CD8-positive, alpha-beta memory T cell (primary cell): ENCODE measurements around the gene ITGA1. TPM values are rescaled to one million over a fixed set of nuclear protein-coding genes. Genes with fewer than 3 reads are reported as not detected.
"Not testable (repeated sequence)": the region's sequence is repeated elsewhere in the genome, so short reads cannot be mapped to it uniquely, and the experiment has no call there.

Source experiments
- CTCF ChIA-PET: fragments of 350-600 bp; sonication (Branson Sonifier 250); formaldehyde crosslinking; loops from one replicate; lab custom pipeline; 2021; ENCODE audit warnings: antibody characterized with exemption; lab: Charles Lee
- POLR2A ChIA-PET: fragments of 350-600 bp; sonication (Branson Sonifier 250); formaldehyde crosslinking; loops from one replicate; lab custom pipeline; 2021; ENCODE audit warnings: antibody characterized with exemption; lab: Charles Lee
- DNase-seq, 5 donors: peaks; one replicate each; pipeline versions ENCODE4 v3.0.0 to v3.0.0-alpha.2; 2020 to 2022; ENCODE audit warnings: mixed read lengths in 1 of 5
- H3K27ac ChIP-seq: one replicate; pipeline ENCODE4 v1.7.0; 2013; ENCODE audit warnings: low read depth, mild to moderate bottlenecking, low read length, moderate library complexity
- H3K27me3 ChIP-seq: 2 replicates; pipeline ENCODE4 v1.7.0; 2013; ENCODE audit warnings: low read length, mild to moderate bottlenecking; ENCODE audit not compliant: insufficient read depth, poor library complexity, severe bottlenecking
- H3K36me3 ChIP-seq: 2 replicates; pipeline ENCODE4 v1.7.0; 2013; ENCODE audit warnings: mild to moderate bottlenecking, low read length, moderate library complexity; ENCODE audit not compliant: insufficient read depth
- H3K4me1 ChIP-seq: 2 replicates; pipeline ENCODE4 v1.7.0; 2013; ENCODE audit warnings: mild to moderate bottlenecking, low read length, moderate library complexity; ENCODE audit not compliant: insufficient read depth
- H3K4me3 ChIP-seq: 2 replicates; pipeline ENCODE4 v1.7.0; 2013; ENCODE audit warnings: mild to moderate bottlenecking, low read length
- H3K9me3 ChIP-seq: 2 replicates; pipeline ENCODE4 v1.7.0; 2013; ENCODE audit warnings: mild to moderate bottlenecking, low read length
- H3K27ac Mint-ChIP-seq, 8 donors: one replicate each; pipeline ENCODE4 v1.8.0; 2020 to 2021; ENCODE audit warnings: mixed read lengths in 8 of 8, mild to moderate bottlenecking in 6 of 8, inconsistent platforms in 3 of 8, moderate library complexity in 3 of 8
- H3K27me3 Mint-ChIP-seq, 2 donors: one replicate each; pipeline ENCODE4 v1.8.0; 2020 to 2021; ENCODE audit warnings: mixed read lengths in 2 of 2, mild to moderate bottlenecking in 1 of 2, moderate library complexity in 1 of 2
- H3K36me3 Mint-ChIP-seq, 3 donors: one replicate each; pipeline ENCODE4 v1.8.0; 2020 to 2021; ENCODE audit warnings: mixed read lengths in 3 of 3, inconsistent platforms in 1 of 3, mild to moderate bottlenecking in 1 of 3
- H3K4me1 Mint-ChIP-seq, 3 donors: one replicate each; pipeline ENCODE4 v1.8.0; 2020 to 2021; ENCODE audit warnings: mixed read lengths in 3 of 3, inconsistent platforms in 1 of 3, mild to moderate bottlenecking in 1 of 3
- H3K4me3 Mint-ChIP-seq, 7 donors: one replicate each; pipeline ENCODE4 v1.8.0; 2020 to 2021; ENCODE audit warnings: mixed read lengths in 7 of 7, mild to moderate bottlenecking in 6 of 7, moderate library complexity in 4 of 7, inconsistent platforms in 2 of 7
- H3K9me3 Mint-ChIP-seq, 5 donors: one replicate each; pipeline ENCODE4 v1.8.0; 2020 to 2022; ENCODE audit warnings: mixed read lengths in 5 of 5, mild to moderate bottlenecking in 3 of 5, moderate library complexity in 2 of 5, inconsistent platforms in 1 of 5
- polyA plus RNA-seq: library from polyadenylated mRNA; unstranded; fragments of 300-500 nt; fragmentation: Illumina TruSeq; gene quantifications from one replicate; pipeline ENCODE4 v1.2.3, GENCODE V29; 2021
- total RNA-seq, 2 experiments: library from RNA; stranded (reverse); gene quantifications; one replicate each; pipeline ENCODE4 v1.2.3, GENCODE V29; 2021

Gene ITGA1
- total and polyA plus RNA-seq, 3 experiments from 2014 or later, result 16.5 to 26.3 (median 21.9) TPM

- H3K36me3 Mint-ChIP-seq, result peaks cover 0 to 21% (median 4%) of the 10 kb centered on the region in 3 donors
- H3K4me1 Mint-ChIP-seq, result peaks cover 18 to 59% (median 20%) of the 10 kb centered on the region in 3 donors
- Histone ChIP-seq H3K27ac (no peak overlapping the region), H3K9me3 (no peaks in the 10 kb centered on the region), H3K4me3 (no peak overlapping the region), H3K4me1 (peaks cover 2% of the 10 kb centered on the region), H3K36me3 (no peaks in the 10 kb centered on the region), H3K27me3 (no peaks in the 10 kb centered on the region)
- ChIA-PET POLR2A (interaction anchor here (0.6 kb wide), 1 partner anchor 9 kb away, joined by 3 read pairs; no protein-coding TSS in a partner anchor), CTCF (interaction anchor here (1.0 to 1.3 kb wide), 2 partner anchors 9 to 115 kb away, joined by 3 read pairs; no protein-coding TSS in a partner anchor)
- no peak for DNase-seq
- no peak overlapping the region for H3K27ac Mint-ChIP-seq
- no peaks in the 10 kb centered on the region for H3K9me3 Mint-ChIP-seq
- H3K27me3 Mint-ChIP-seq, result no peaks in the 10 kb centered on the region
- no peak overlapping the region for H3K4me3 Mint-ChIP-seq
These were observed 20.7 kb downstream of the ITGA1 start for GRCh38 chr5:52808316-52808901.

GRCh38 chr5:52809884-52810283 lies 22.2 kb downstream of the ITGA1 start:
- no peak overlapping the region for H3K4me3 Mint-ChIP-seq
- H3K27me3 Mint-ChIP-seq, result no peaks in the 10 kb centered on the region
- DNase-seq, result no peak
- no peaks in the 10 kb centered on the region for H3K4me1 ChIP-seq
- no peaks in the 10 kb centered on the region for H3K9me3 Mint-ChIP-seq
- ChIA-PET POLR2A (no interaction called here), CTCF (no interaction called here)
- no peaks in the 10 kb centered on the region for H3K36me3 ChIP-seq
- H3K36me3 Mint-ChIP-seq, result peaks cover 0 to 11% (median 1%) of the 10 kb centered on the region in 3 donors
- H3K4me3 ChIP-seq, result no peak overlapping the region
- no peak overlapping the region for H3K27ac ChIP-seq
- H3K27ac Mint-ChIP-seq, result no peak overlapping the region
- no peaks in the 10 kb centered on the region for H3K9me3 ChIP-seq
- no peaks in the 10 kb centered on the region for H3K27me3 ChIP-seq
- peaks cover 9 to 48% (median 10%) of the 10 kb centered on the region in 3 donors for H3K4me1 Mint-ChIP-seq

- ChIA-PET POLR2A (no interaction called here), CTCF (no interaction called here)
- no peaks in the 10 kb centered on the region for H3K36me3 ChIP-seq
- H3K9me3 ChIP-seq, result no peaks in the 10 kb centered on the region
- Mint-ChIP-seq H3K36me3 (peaks cover 0 to 5% (median 0%) of the 10 kb centered on the region in 3 donors), H3K9me3 (no peaks in the 10 kb centered on the region), H3K4me3 (no peak overlapping the region), H3K27ac (peak overlapping the region in 1 of 8 donors; percentile 48), H3K27me3 (no peaks in the 10 kb centered on the region), H3K4me1 (peaks cover 9 to 42% (median 10%) of the 10 kb centered on the region in 3 donors)
- no peaks in the 10 kb centered on the region for H3K4me1 ChIP-seq
- H3K27ac ChIP-seq, result no peak overlapping the region
- H3K27me3 ChIP-seq, result no peaks in the 10 kb centered on the region
- H3K4me3 ChIP-seq, result no peak overlapping the region
- DNase-seq, result no peak
These were observed 22.7 kb downstream of the ITGA1 start for GRCh38 chr5:52810426-52810825.

- CTCF ChIA-PET, result no interaction called here
- no peak overlapping the region for H3K27ac Mint-ChIP-seq
These were observed 23.5 kb downstream of the ITGA1 start for GRCh38 chr5:52811067-52811749.

GRCh38 chr5:52814352-52815148 lies 26.8 kb downstream of the ITGA1 start:
- no peak for DNase-seq
- CTCF ChIA-PET, result no interaction called here
- Mint-ChIP-seq H3K9me3 (no peaks in the 10 kb centered on the region), H3K36me3 (no peaks in the 10 kb centered on the region), H3K4me3 (no peak overlapping the region), H3K27ac (no peak overlapping the region), H3K4me1 (peaks cover 0 to 20% (median 5%) of the 10 kb centered on the region in 3 donors), H3K27me3 (no peaks in the 10 kb centered on the region)
- no peak overlapping the region for H3K27ac ChIP-seq
- H3K27me3 ChIP-seq, result no peaks in the 10 kb centered on the region
- H3K9me3 ChIP-seq, result no peaks in the 10 kb centered on the region
- no peaks in the 10 kb centered on the region for H3K4me1 ChIP-seq
- H3K4me3 ChIP-seq, result no peak overlapping the region
- POLR2A ChIA-PET, result no interaction called here
- no peaks in the 10 kb centered on the region for H3K36me3 ChIP-seq

More at GRCh38 chr5:52811067-52811749, 23.5 kb downstream of the ITGA1 start:
- H3K4me1 Mint-ChIP-seq, result peaks cover 3 to 34% (median 9%) of the 10 kb centered on the region in 3 donors
- no peak overlapping the region for H3K4me3 Mint-ChIP-seq
- no peak for DNase-seq
- H3K27ac ChIP-seq, result no peak overlapping the region
- no peaks in the 10 kb centered on the region for H3K9me3 ChIP-seq
- no peaks in the 10 kb centered on the region for H3K4me1 ChIP-seq
- POLR2A ChIA-PET, result no interaction called here
- no peaks in the 10 kb centered on the region for H3K36me3 ChIP-seq
- H3K36me3 Mint-ChIP-seq, result peaks cover 0 to 2% (median 0%) of the 10 kb centered on the region in 3 donors
- no peaks in the 10 kb centered on the region for H3K27me3 Mint-ChIP-seq
- H3K9me3 Mint-ChIP-seq, result no peaks in the 10 kb centered on the region
- H3K27me3 ChIP-seq, result no peaks in the 10 kb centered on the region
- H3K4me3 ChIP-seq, result no peak overlapping the region

- H3K27ac ChIP-seq, result no peak overlapping the region
- H3K4me1 ChIP-seq, result no peaks in the 10 kb centered on the region
- no peak for DNase-seq
- ChIA-PET CTCF (no interaction called here), POLR2A (no interaction called here)
- Mint-ChIP-seq H3K27me3 (no peaks in the 10 kb centered on the region), H3K27ac (no peak overlapping the region), H3K36me3 (no peaks in the 10 kb centered on the region), H3K4me3 (no peak overlapping the region), H3K9me3 (no peaks in the 10 kb centered on the region), H3K4me1 (peaks cover 0 to 8% (median 2%) of the 10 kb centered on the region in 3 donors)
- H3K27me3 ChIP-seq, result no peaks in the 10 kb centered on the region
- no peaks in the 10 kb centered on the region for H3K36me3 ChIP-seq
- no peaks in the 10 kb centered on the region for H3K9me3 ChIP-seq
- H3K4me3 ChIP-seq, result no peak overlapping the region
These were observed 30.1 kb downstream of the ITGA1 start for GRCh38 chr5:52817818-52818217.

- Mint-ChIP-seq H3K4me1 (peaks cover 0 to 7% (median 2%) of the 10 kb centered on the region in 3 donors), H3K27me3 (no peaks in the 10 kb centered on the region), H3K4me3 (no peak overlapping the region), H3K36me3 (no peaks in the 10 kb centered on the region), H3K27ac (no peak overlapping the region), H3K9me3 (no peaks in the 10 kb centered on the region)
- DNase-seq, result no peak
- no peaks in the 10 kb centered on the region for H3K27me3 ChIP-seq
- CTCF ChIA-PET, result no interaction called here
- H3K9me3 ChIP-seq, result no peaks in the 10 kb centered on the region
- no peaks in the 10 kb centered on the region for H3K36me3 ChIP-seq
- no peaks in the 10 kb centered on the region for H3K4me1 ChIP-seq
- no peak overlapping the region for H3K27ac ChIP-seq
- no peak overlapping the region for H3K4me3 ChIP-seq
- POLR2A ChIA-PET, result no interaction called here
These were observed 30.6 kb downstream of the ITGA1 start for GRCh38 chr5:52818360-52818759.

GRCh38 chr5:52818807-52819206 lies 31.1 kb downstream of the ITGA1 start:
- H3K4me1 Mint-ChIP-seq, H3K4me3 ChIP-seq, H3K9me3 Mint-ChIP-seq, H3K27ac Mint-ChIP-seq, H3K27me3 ChIP-seq, H3K4me3 Mint-ChIP-seq, H3K4me1 ChIP-seq, H3K36me3 ChIP-seq, H3K27ac ChIP-seq, H3K36me3 Mint-ChIP-seq, POLR2A ChIA-PET, CTCF ChIA-PET, H3K27me3 Mint-ChIP-seq, DNase-seq, H3K9me3 ChIP-seq: not testable (repeated sequence)
